Left ventricle myocardium inferior (tissue), 1 donor: ENCODE data around the gene SLC22A6. TPM values are rescaled to one million over a fixed set of nuclear protein-coding genes. Genes with fewer than 3 reads are reported as not detected.
A peak's percentile ranks its signal among the peaks of the same experiment; 100 is the strongest.

Experiments used
- DNase-seq: peaks from one replicate; pipeline ENCODE4 v3.0.0-alpha.2; 2020
- H3K27ac ChIP-seq: fragments of 200-600 bp; replicated peaks from 2 replicates; pipeline ENCODE4 v1.8.0; 2021
- H3K27me3 ChIP-seq: fragments of 200-600 bp; 2 replicates; pipeline ENCODE4 v1.8.0; 2021; ENCODE audit warnings: low read depth
- H3K36me3 ChIP-seq: fragments of 200-600 bp; 2 replicates; pipeline ENCODE4 v1.8.0; 2021
- H3K4me1 ChIP-seq: fragments of 200-600 bp; 2 replicates; pipeline ENCODE4 v1.8.0; 2021
- H3K4me3 ChIP-seq: fragments of 200-600 bp; 2 replicates; pipeline ENCODE4 v1.8.0; 2021; ENCODE audit warnings: mild to moderate bottlenecking, moderate library complexity
- H3K9me3 ChIP-seq: fragments of 200-600 bp; replicated peaks from 2 replicates; pipeline ENCODE4 v1.8.0; 2021
- CTCF ChIP-seq: fragments of 200-600 bp; IDR thresholded peaks from 2 replicates; pipeline ENCODE4 v1.8.0; 2021; ENCODE audit warnings: antibody characterized with exemption, mild to moderate bottlenecking, borderline replicate concordance
- intact Hi-C: fragments of 100-400 bp; cut with micrococcal nuclease; formaldehyde crosslinking; loops from one replicate; pipeline ENCODE4 v1.11.0; 2022
- total RNA-seq: library from RNA; stranded (reverse); fragmentation: NEBNext Ultra II Directional; extraction: Animal tissue kit (Norgen Biotek cat#: 25700); gene quantifications from one replicate; pipeline ENCODE4 v1.2.1, GENCODE V29; 2021
- donor health status: DM: no; HTN: yes; CAD: no; lungs with severe emphysema.

The SLC22A6 gene
- total RNA-seq, 1 donor from 2014 or later: not detected

DNA sequence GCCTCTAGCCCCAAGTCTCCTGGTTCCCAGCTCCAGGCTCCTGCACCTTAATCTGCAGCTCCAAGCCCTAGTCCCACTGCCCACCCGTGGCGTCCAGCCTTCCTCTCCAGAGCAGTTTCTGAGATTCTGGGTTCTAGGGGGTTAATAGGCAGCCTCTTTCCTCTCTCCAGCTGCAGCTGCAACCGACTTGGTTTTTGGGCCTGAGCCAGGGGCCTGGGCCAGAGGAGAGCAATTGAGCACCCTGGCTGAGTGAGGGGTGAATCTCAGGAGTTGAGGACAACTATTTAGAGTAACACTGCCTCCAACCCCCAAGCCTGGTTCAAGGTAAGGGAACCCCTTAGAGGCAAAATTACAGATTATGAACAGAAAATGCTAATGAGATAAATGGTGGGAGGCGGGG is 54.6 kb downstream of the SLC22A6 start:
- peaks cover 26% of the 10 kb centered on the region for H3K4me1 ChIP-seq
- TF ChIP-seq CTCF: no peak
- H3K27ac ChIP-seq: no peak overlapping the region
- DNase-seq: no peak
- intact Hi-C loops: no loop called here
- no peaks in the 10 kb centered on the region for H3K9me3 ChIP-seq
- no peaks in the 10 kb centered on the region for H3K36me3 ChIP-seq
- H3K27me3 ChIP-seq: peaks cover 40% of the 10 kb centered on the region
- H3K4me3 ChIP-seq: no peak overlapping the region

DNA sequence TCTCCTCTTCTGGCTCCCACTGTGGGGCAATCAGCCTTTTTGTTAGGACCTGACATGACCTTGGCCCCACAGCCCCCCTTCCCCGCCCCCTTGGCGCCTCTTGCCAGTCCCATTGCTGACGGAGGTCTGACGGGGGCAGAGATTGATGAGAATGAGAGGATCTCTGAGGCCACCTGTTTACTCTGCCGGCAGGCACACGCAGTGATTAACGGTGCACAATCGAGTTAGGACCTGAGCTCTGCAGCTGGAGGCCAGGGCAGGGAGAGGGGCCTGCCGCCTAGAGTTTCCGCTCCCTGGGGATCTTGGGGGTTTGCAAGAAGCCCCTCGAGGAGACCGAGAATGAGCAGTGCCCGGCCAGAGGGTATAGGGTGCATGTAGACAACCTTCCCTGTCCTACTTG is 56.8 kb downstream of the SLC22A6 start:
- Histone ChIP-seq H3K9me3 (no peaks in the 10 kb centered on the region), H3K4me1 (peaks cover 38% of the 10 kb centered on the region), H3K27ac (no peak overlapping the region), H3K27me3 (peaks cover 61% of the 10 kb centered on the region), H3K4me3 (no peak overlapping the region), H3K36me3 (no peaks in the 10 kb centered on the region)
- no peak for DNase-seq
- TF ChIP-seq CTCF: no peak
- intact Hi-C loops: no loop called here

- TF ChIP-seq CTCF: no peak
- H3K27me3 ChIP-seq: peaks cover 73% of the 10 kb centered on the region
- H3K9me3 ChIP-seq: no peaks in the 10 kb centered on the region
- no peak for DNase-seq
- no peaks in the 10 kb centered on the region for H3K36me3 ChIP-seq
- intact Hi-C loops: no loop called here
- peak overlapping the region; percentile 62 for H3K4me3 ChIP-seq
- peaks cover 43% of the 10 kb centered on the region for H3K4me1 ChIP-seq
- H3K27ac ChIP-seq: peak overlapping the region; percentile 56
Observed at GRCh38 chr11:62926680-62927455, 57.9 kb downstream of the SLC22A6 start.

Other genes starting within 250 kb of the SLC22A6 start
- 9.5 TPM for gene ZBTB3, start 230.8 kb downstream of the SLC22A6 start, total RNA-seq
- gene POLR2G, start 223.4 kb downstream of the SLC22A6 start, total RNA-seq: 43.4 TPM
- gene TAF6L, start 213.6 kb downstream of the SLC22A6 start, total RNA-seq: 8.0 TPM
- gene TMEM179B, start 197.6 kb downstream of the SLC22A6 start, total RNA-seq: 20.5 TPM
- 24.1 TPM for gene TMEM223, start 193.0 kb downstream of the SLC22A6 start, total RNA-seq
- 43.2 TPM for gene NXF1, start 179.5 kb downstream of the SLC22A6 start, total RNA-seq
- 16.7 TPM for gene STX5, start 152.9 kb downstream of the SLC22A6 start, total RNA-seq
- gene TEX54, start 152.1 kb downstream of the SLC22A6 start, total RNA-seq: not detected
- gene WDR74, start 145.4 kb downstream of the SLC22A6 start, total RNA-seq: 24.3 TPM
- gene SLC3A2, start 104.1 kb downstream of the SLC22A6 start, total RNA-seq: 35.0 TPM
- gene CHRM1, start 63.6 kb downstream of the SLC22A6 start, total RNA-seq: not detected
- gene SLC22A8, start 30.9 kb upstream of the SLC22A6 start, total RNA-seq: not detected
- not detected for gene SLC22A24, start 159.3 kb upstream of the SLC22A6 start, total RNA-seq